ENCODE data around the gene GAB1. TPM values are rescaled to one million over a fixed set of nuclear protein-coding genes. Genes with fewer than 3 reads are reported as not detected.
A peak's percentile ranks its signal among the peaks of the same experiment; 100 is the strongest.

Gene GAB1
- polyA plus RNA-seq, 6 donors from 2014 or later: 4.3 to 14.5 (median 7.5) TPM

- H3K4me1 Mint-ChIP-seq: peaks cover 45 to 79% (median 76%) of the 10 kb centered on the region in 3 donors
- no peaks in the 10 kb centered on the region for H3K36me3 Mint-ChIP-seq
- no peak for DNase-seq
- no peaks in the 10 kb centered on the region for H3K9me3 Mint-ChIP-seq
- H3K27ac Mint-ChIP-seq: peak overlapping the region; percentile 64 to 96 (median 92)
- H3K27me3 Mint-ChIP-seq: no peaks in the 10 kb centered on the region
- H3K4me3 Mint-ChIP-seq: peak overlapping the region in 5 of 8 donors; percentile 13 to 67 (median 41)
- no peak for ATAC-seq (ENCODE audit: low read depth in 2 of 2)
Observed at GRCh38 chr4:143355540-143356217, 19.0 kb downstream of the GAB1 start.

GRCh38 chr4:143356493-143356892, 19.8 kb downstream of the GAB1 start:
- H3K27ac Mint-ChIP-seq: peak overlapping the region; percentile 76 to 96 (median 92)
- H3K9me3 Mint-ChIP-seq: no peaks in the 10 kb centered on the region
- H3K27me3 Mint-ChIP-seq: no peaks in the 10 kb centered on the region
- DNase-seq (peak; percentile 51), ATAC-seq (ENCODE audit: low read depth in 2 of 2) (peak; percentile 61 to 69)
- peaks cover 45 to 78% (median 78%) of the 10 kb centered on the region in 3 donors for H3K4me1 Mint-ChIP-seq
- H3K4me3 Mint-ChIP-seq: peak overlapping the region in 5 of 8 donors; percentile 22 to 67 (median 33)
- H3K36me3 Mint-ChIP-seq: no peaks in the 10 kb centered on the region

- H3K27me3 Mint-ChIP-seq: no peaks in the 10 kb centered on the region
- ATAC-seq (ENCODE audit: low read depth in 2 of 2) (no peak), DNase-seq (no peak)
- H3K4me3 Mint-ChIP-seq: peak overlapping the region; percentile 1 to 78 (median 30)
- peaks cover 48 to 78% (median 78%) of the 10 kb centered on the region in 3 donors for H3K4me1 Mint-ChIP-seq
- no peaks in the 10 kb centered on the region for H3K36me3 Mint-ChIP-seq
- H3K9me3 Mint-ChIP-seq: no peaks in the 10 kb centered on the region
- peak overlapping the region; percentile 76 to 97 (median 94) for H3K27ac Mint-ChIP-seq
Observed at GRCh38 chr4:143357161-143357845, 20.6 kb downstream of the GAB1 start.

- Mint-ChIP-seq H3K36me3 (no peaks in the 10 kb centered on the region), H3K4me1 (peaks cover 43 to 78% (median 76%) of the 10 kb centered on the region in 3 donors), H3K9me3 (peaks cover 0 to 2% (median 0%) of the 10 kb centered on the region in 7 donors), H3K27ac (peak overlapping the region; percentile 94 to 99 (median 98)), H3K4me3 (peak overlapping the region in 7 of 8 donors; percentile 72 to 90 (median 88)), H3K27me3 (no peaks in the 10 kb centered on the region)
- ATAC-seq (ENCODE audit: low read depth in 2 of 2): no peak
- no peak for DNase-seq
Observed at GRCh38 chr4:143358419-143358818, 21.7 kb downstream of the GAB1 start.

- DNase-seq (peak; percentile 82), ATAC-seq (ENCODE audit: low read depth in 2 of 2) (peak; percentile 90 to 91)
- Mint-ChIP-seq H3K4me3 (peak overlapping the region; percentile 72 to 90 (median 85)), H3K4me1 (peaks cover 41 to 73% (median 70%) of the 10 kb centered on the region in 3 donors), H3K27me3 (no peaks in the 10 kb centered on the region), H3K27ac (peak overlapping the region; percentile 94 to 99 (median 98)), H3K9me3 (peaks cover 0 to 2% (median 0%) of the 10 kb centered on the region in 7 donors), H3K36me3 (no peaks in the 10 kb centered on the region)
Observed at GRCh38 chr4:143358923-143359643, 22.4 kb downstream of the GAB1 start.

GRCh38 chr4:143359644-143360193, 23.0 kb downstream of the GAB1 start:
- ATAC-seq (ENCODE audit: low read depth in 2 of 2) (no peak), DNase-seq (no peak)
- Mint-ChIP-seq H3K9me3 (peaks cover 0 to 3% (median 0%) of the 10 kb centered on the region in 7 donors), H3K27ac (peak overlapping the region; percentile 94 to 99 (median 98)), H3K36me3 (no peaks in the 10 kb centered on the region), H3K27me3 (no peaks in the 10 kb centered on the region), H3K4me1 (peaks cover 43 to 73% (median 68%) of the 10 kb centered on the region in 3 donors), H3K4me3 (peak overlapping the region; percentile 15 to 90 (median 78))

- peak overlapping the region in 5 of 6 donors; percentile 27 to 99 (median 52) for H3K27ac Mint-ChIP-seq
- no peaks in the 10 kb centered on the region for H3K27me3 Mint-ChIP-seq
- ATAC-seq (ENCODE audit: low read depth in 2 of 2) (no peak), DNase-seq (no peak)
- H3K36me3 Mint-ChIP-seq: peaks cover 0 to 10% of the 10 kb centered on the region in 2 donors
- peaks cover 0 to 8% (median 0%) of the 10 kb centered on the region in 7 donors for H3K9me3 Mint-ChIP-seq
- no peak overlapping the region for H3K4me3 Mint-ChIP-seq
- H3K4me1 Mint-ChIP-seq: peaks cover 41 to 72% (median 65%) of the 10 kb centered on the region in 3 donors
Observed at GRCh38 chr4:143360838-143361625, 24.4 kb downstream of the GAB1 start.

- DNase-seq (no peak), ATAC-seq (ENCODE audit: low read depth in 2 of 2) (no peak)
- peak overlapping the region in 3 of 6 donors; percentile 11 to 48 (median 47) for H3K27ac Mint-ChIP-seq
- no peaks in the 10 kb centered on the region for H3K27me3 Mint-ChIP-seq
- H3K9me3 Mint-ChIP-seq: peaks cover 0 to 8% (median 0%) of the 10 kb centered on the region in 7 donors
- H3K4me3 Mint-ChIP-seq: peak overlapping the region in 1 of 8 donors; percentile 16
- H3K36me3 Mint-ChIP-seq: peaks cover 0 to 10% of the 10 kb centered on the region in 2 donors
- peaks cover 34 to 57% (median 50%) of the 10 kb centered on the region in 3 donors for H3K4me1 Mint-ChIP-seq
Observed at GRCh38 chr4:143362349-143363046, 25.8 kb downstream of the GAB1 start.

- Mint-ChIP-seq H3K4me1 (peaks cover 32 to 55% (median 49%) of the 10 kb centered on the region in 3 donors), H3K27me3 (no peaks in the 10 kb centered on the region), H3K4me3 (no peak overlapping the region), H3K9me3 (peaks cover 0 to 8% (median 0%) of the 10 kb centered on the region in 7 donors), H3K36me3 (peaks cover 0 to 10% of the 10 kb centered on the region in 2 donors), H3K27ac (peak overlapping the region in 3 of 6 donors; percentile 11 to 91 (median 67))
- no peak for ATAC-seq (ENCODE audit: low read depth in 2 of 2)
- no peak for DNase-seq
Observed at GRCh38 chr4:143363332-143363731, 26.7 kb downstream of the GAB1 start.

GRCh38 chr4:143364063-143364462, 27.4 kb downstream of the GAB1 start:
- Mint-ChIP-seq H3K4me3 (peak overlapping the region in 1 of 8 donors; percentile 35), H3K9me3 (peaks cover 0 to 8% (median 0%) of the 10 kb centered on the region in 7 donors), H3K27ac (peak overlapping the region in 4 of 6 donors; percentile 9 to 46 (median 42)), H3K36me3 (peaks cover 0 to 10% of the 10 kb centered on the region in 2 donors), H3K4me1 (peaks cover 28 to 47% (median 42%) of the 10 kb centered on the region in 3 donors), H3K27me3 (no peaks in the 10 kb centered on the region)
- no peak for DNase-seq
- ATAC-seq (ENCODE audit: low read depth in 2 of 2): no peak

GRCh38 chr4:143367863-143368262, 31.2 kb downstream of the GAB1 start:
- Mint-ChIP-seq H3K27me3 (no peaks in the 10 kb centered on the region), H3K4me3 (peak overlapping the region in 1 of 8 donors; percentile 65), H3K9me3 (peaks cover 0 to 16% (median 2%) of the 10 kb centered on the region in 7 donors), H3K36me3 (peaks cover 0 to 17% of the 10 kb centered on the region in 2 donors), H3K4me1 (peaks cover 34 to 47% (median 42%) of the 10 kb centered on the region in 3 donors), H3K27ac (no peak overlapping the region)
- no peak for DNase-seq
- no peak for ATAC-seq (ENCODE audit: low read depth in 2 of 2)

Data from naive B cell (primary cell).